HG03060 (cell line): ENCODE data around the gene UGGT2.
"Not testable (repeated sequence)": the region's sequence is repeated elsewhere in the genome, so short reads cannot be mapped to it uniquely, and the experiment has no call there.

Source experiments
- ATAC-seq: cut with Tn5 transposase; IDR thresholded peaks from one replicate; pipeline ENCODE4 v1.9.1; 2021; ENCODE audit warnings: low read depth, moderate number of reproducible peaks; ENCODE audit not compliant: unreplicated experiment

UGGT2 gene

GRCh38 chr13:96052656-96053002 lies 572 bp downstream of the UGGT2 start:
- peak; percentile 32 for ATAC-seq

GRCh38 chr13:96051946-96052345 lies 1.3 kb downstream of the UGGT2 start:
- not testable (repeated sequence) for ATAC-seq

- ATAC-seq, result not testable (repeated sequence)
Observed at GRCh38 chr13:96051491-96051890, 1.7 kb downstream of the UGGT2 start.

GRCh38 chr13:96050955-96051354 lies 2.2 kb downstream of the UGGT2 start:
- ATAC-seq, result not testable (repeated sequence)

- not testable (repeated sequence) for ATAC-seq
Observed at GRCh38 chr13:96046449-96047126, 6.6 kb downstream of the UGGT2 start.

GRCh38 chr13:96044238-96044637 lies 9.0 kb downstream of the UGGT2 start:
- no peak for ATAC-seq

- no peak for ATAC-seq
Observed at GRCh38 chr13:96041326-96042110, 11.7 kb downstream of the UGGT2 start.

- ATAC-seq, result no peak
Observed at GRCh38 chr13:96036515-96036914, 16.7 kb downstream of the UGGT2 start.

- no peak for ATAC-seq
Observed at GRCh38 chr13:96034662-96035061, 18.5 kb downstream of the UGGT2 start.

GRCh38 chr13:96033220-96034015 lies 19.8 kb downstream of the UGGT2 start:
- ATAC-seq, result no peak

- ATAC-seq, result no peak
Observed at GRCh38 chr13:96032717-96033116, 20.5 kb downstream of the UGGT2 start.

- no peak for ATAC-seq
Observed at GRCh38 chr13:96029002-96029401, 24.2 kb downstream of the UGGT2 start.

GRCh38 chr13:96027496-96027895 lies 25.7 kb downstream of the UGGT2 start:
- ATAC-seq, result no peak

- ATAC-seq, result no peak
Observed at GRCh38 chr13:96025283-96025682, 27.9 kb downstream of the UGGT2 start.

- no peak for ATAC-seq
Observed at GRCh38 chr13:96020931-96021330, 32.3 kb downstream of the UGGT2 start.

GRCh38 chr13:96020155-96020575 lies 33.0 kb downstream of the UGGT2 start:
- peak; percentile 80 for ATAC-seq

- ATAC-seq, result no peak
Observed at GRCh38 chr13:96018135-96018534, 35.1 kb downstream of the UGGT2 start.

- ATAC-seq, result no peak
Observed at GRCh38 chr13:96011291-96011872, 41.8 kb downstream of the UGGT2 start.

GRCh38 chr13:96003304-96003703 lies 49.9 kb downstream of the UGGT2 start:
- ATAC-seq, result no peak

GRCh38 chr13:96002322-96003131 lies 50.7 kb downstream of the UGGT2 start:
- ATAC-seq, result no peak
